HG03571 (cell line): ENCODE results near the gene PRKD1.

ENCODE experiments used
- ATAC-seq: cut with Tn5 transposase; IDR thresholded peaks from one replicate; pipeline ENCODE4 v1.9.1; 2021; ENCODE audit not compliant: unreplicated experiment

PRKD1 gene

GRCh38 chr14:29684926-29685325 is 242.7 kb downstream of the PRKD1 start:
- no peak for ATAC-seq

GRCh38 chr14:29682789-29683188 is 244.9 kb downstream of the PRKD1 start:
- no peak for ATAC-seq

GRCh38 chr14:29681316-29681715 is 246.3 kb downstream of the PRKD1 start:
- ATAC-seq, result no peak

- ATAC-seq, result no peak
These were observed 252.9 kb downstream of the PRKD1 start for GRCh38 chr14:29674566-29675285.

GRCh38 chr14:29672831-29673230 is 254.8 kb downstream of the PRKD1 start:
- ATAC-seq, result no peak

GRCh38 chr14:29671034-29671433 is 256.6 kb downstream of the PRKD1 start:
- no peak for ATAC-seq

GRCh38 chr14:29668201-29668600 is 259.4 kb downstream of the PRKD1 start:
- ATAC-seq, result no peak

- no peak for ATAC-seq
These were observed 263.1 kb downstream of the PRKD1 start for GRCh38 chr14:29664515-29664914.

GRCh38 chr14:29663281-29663801 is 264.3 kb downstream of the PRKD1 start:
- ATAC-seq, result no peak

GRCh38 chr14:29654901-29655550 is 272.6 kb downstream of the PRKD1 start:
- no peak for ATAC-seq

GRCh38 chr14:29653303-29653702 is 274.3 kb downstream of the PRKD1 start:
- ATAC-seq, result no peak

- ATAC-seq, result no peak
These were observed 275.1 kb downstream of the PRKD1 start for GRCh38 chr14:29652571-29652970.

GRCh38 chr14:29650554-29651269 is 276.9 kb downstream of the PRKD1 start:
- ATAC-seq, result no peak

- no peak for ATAC-seq
These were observed 278.5 kb downstream of the PRKD1 start for GRCh38 chr14:29649170-29649569.

GRCh38 chr14:29648045-29648444 is 279.6 kb downstream of the PRKD1 start:
- ATAC-seq, result no peak

GRCh38 chr14:29645117-29645516 is 282.5 kb downstream of the PRKD1 start:
- ATAC-seq, result no peak

- no peak for ATAC-seq
These were observed 284.0 kb downstream of the PRKD1 start for GRCh38 chr14:29643433-29644211.

GRCh38 chr14:29637411-29637810 is 290.2 kb downstream of the PRKD1 start:
- ATAC-seq, result no peak

- no peak for ATAC-seq
These were observed 290.8 kb downstream of the PRKD1 start for GRCh38 chr14:29636870-29637269.

GRCh38 chr14:29630566-29631160 is 297.0 kb downstream of the PRKD1 start:
- no peak for ATAC-seq

GRCh38 chr14:29629839-29630238 is 297.8 kb downstream of the PRKD1 start:
- no peak for ATAC-seq
